ENCODE results near the gene AIP. TPM values are rescaled to one million over a fixed set of nuclear protein-coding genes. Genes with fewer than 3 reads are reported as not detected.

AIP gene
- total and polyA plus RNA-seq, 2 donors (not counting 1 experiment from before 2014, with no cell fraction given) = 53.7 to 117 TPM

DNA sequence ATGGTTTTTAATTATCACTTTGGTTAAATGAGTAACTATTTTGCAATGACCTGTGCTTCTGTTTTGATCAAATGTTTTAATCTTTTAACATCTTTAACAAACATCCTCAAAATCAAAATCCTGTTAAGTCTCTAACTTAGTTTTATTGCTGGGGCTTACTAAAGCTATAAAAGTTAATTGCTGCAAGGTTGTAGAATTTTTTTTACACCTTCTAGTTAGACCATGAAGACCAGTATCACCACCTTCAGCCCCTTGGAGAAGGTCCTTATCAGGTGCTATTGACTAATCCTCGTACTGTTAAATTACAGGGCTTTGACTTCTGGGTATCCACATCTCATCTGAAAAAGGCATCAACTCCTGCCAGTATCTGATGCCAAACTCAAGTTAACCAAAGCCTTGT, 52.7 kb downstream of the AIP start:
- H3K9ac ChIP-seq (ENCODE audit: insufficient read depth, low read length) = no peak overlapping the region
- no peaks in the 10 kb centered on the region for H3K4me1 ChIP-seq (ENCODE audit: control insufficient read depth, extremely low read depth, insufficient read depth, low read length)
- no peaks in the 10 kb centered on the region for H3K27me3 ChIP-seq (ENCODE audit: control insufficient read depth, insufficient read depth, low read length)
- no peak overlapping the region for H3K4me2 ChIP-seq (ENCODE audit: extremely low read depth, insufficient read depth, low read length)
- H3K27ac ChIP-seq (ENCODE audit: insufficient read depth, low read length) = no peak overlapping the region
- H2AFZ ChIP-seq (ENCODE audit: low read length) = no peak overlapping the region
- no peaks in the 10 kb centered on the region for H4K20me1 ChIP-seq (ENCODE audit: control insufficient read depth, extremely low read depth, insufficient read depth, low read length)
- no peaks in the 10 kb centered on the region for H3K79me2 ChIP-seq (ENCODE audit: control insufficient read depth, insufficient read depth, low read length)
- no peak for DNase-seq (ENCODE audit: low read depth in 2 of 2)
- no peak for TF ChIP-seq CTCF (conservative IDR thresholded peaks at IDR 0.05 in 1 of 2, IDR thresholded peaks at IDR 0.05 in 1 of 2; ENCODE audit: low read depth in 1 of 2, low read length in 2 of 2)
- TF ChIP-seq EZH2 (IDR thresholded peaks at IDR 0.05; ENCODE audit: low read length, missing control alignments) = no peak
- no peak overlapping the region for H3K4me3 ChIP-seq (replicated peaks in 1 of 4; ENCODE audit: control extremely low read depth in 1 of 4, insufficient read depth in 1 of 4, low read depth in 3 of 4, low read length in 4 of 4)
- H3K9me3 ChIP-seq (ENCODE audit: control insufficient read depth, insufficient read depth, low read depth, low read length) = no peaks in the 10 kb centered on the region
- no peaks in the 10 kb centered on the region for H3K36me3 ChIP-seq (ENCODE audit: control insufficient read depth, insufficient read depth, low read length)

- Histone ChIP-seq H3K79me2 (ENCODE audit: control insufficient read depth, insufficient read depth, low read length) (no peaks in the 10 kb centered on the region), H3K4me2 (ENCODE audit: extremely low read depth, insufficient read depth, low read length) (no peak overlapping the region), H3K4me1 (ENCODE audit: control insufficient read depth, extremely low read depth, insufficient read depth, low read length) (no peaks in the 10 kb centered on the region), H3K27ac (ENCODE audit: insufficient read depth, low read length) (no peak overlapping the region), H3K36me3 (ENCODE audit: control insufficient read depth, insufficient read depth, low read length) (no peaks in the 10 kb centered on the region), H4K20me1 (ENCODE audit: control insufficient read depth, extremely low read depth, insufficient read depth, low read length) (no peaks in the 10 kb centered on the region), H3K9me3 (ENCODE audit: control insufficient read depth, insufficient read depth, low read depth, low read length) (no peaks in the 10 kb centered on the region), H3K9ac (ENCODE audit: insufficient read depth, low read length) (no peak overlapping the region), H3K4me3 (replicated peaks in 1 of 4; ENCODE audit: control extremely low read depth in 1 of 4, insufficient read depth in 1 of 4, low read depth in 3 of 4, low read length in 4 of 4) (no peak overlapping the region), H3K27me3 (ENCODE audit: control insufficient read depth, insufficient read depth, low read length) (no peaks in the 10 kb centered on the region), H2AFZ (ENCODE audit: low read length) (no peak overlapping the region)
- DNase-seq (ENCODE audit: low read depth in 2 of 2) = no peak
- TF ChIP-seq CTCF (conservative IDR thresholded peaks at IDR 0.05 in 1 of 2, IDR thresholded peaks at IDR 0.05 in 1 of 2; ENCODE audit: low read depth in 1 of 2, low read length in 2 of 2) (no peak), EZH2 (IDR thresholded peaks at IDR 0.05; ENCODE audit: low read length, missing control alignments) (no peak)
Measured at GRCh38 chr11:67538306-67538705, 55.5 kb downstream of the AIP start.

DNA sequence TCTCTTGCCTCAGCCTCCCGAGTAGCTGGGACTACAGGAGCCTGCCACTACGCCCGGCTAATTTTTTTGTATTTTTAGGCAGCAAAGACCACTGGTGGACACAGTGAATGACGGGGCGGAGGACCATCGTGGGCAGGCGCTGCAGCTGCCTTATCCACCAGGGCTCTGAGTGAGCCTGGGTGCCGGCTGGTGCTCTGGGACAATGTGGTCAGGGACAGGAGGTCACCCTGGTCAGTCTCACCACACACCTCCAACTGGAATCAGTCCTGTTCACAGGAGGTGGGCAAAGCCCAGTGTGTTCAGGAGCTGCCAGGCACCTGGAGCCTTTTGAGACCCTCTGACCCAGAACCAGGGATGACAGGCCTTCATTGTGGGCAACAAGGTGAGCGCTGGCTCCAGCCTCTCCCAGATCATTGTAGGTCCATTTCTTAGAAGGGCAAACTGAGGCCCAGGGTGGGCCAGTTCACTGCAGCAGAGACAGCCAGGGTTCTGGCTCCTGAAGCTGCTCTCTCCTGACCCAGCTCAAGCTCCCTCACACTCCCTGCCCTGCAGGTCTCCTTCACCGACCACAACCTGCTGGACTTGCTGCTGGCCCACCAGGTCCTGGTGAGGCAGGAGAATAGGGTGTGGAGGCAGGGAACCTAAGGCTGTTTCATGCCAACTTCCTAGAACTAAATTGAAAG, 56.1 kb downstream of the AIP start:
- no peak for DNase-seq (ENCODE audit: low read depth in 2 of 2)
- no peak for TF ChIP-seq CTCF (conservative IDR thresholded peaks at IDR 0.05 in 1 of 2, IDR thresholded peaks at IDR 0.05 in 1 of 2; ENCODE audit: low read depth in 1 of 2, low read length in 2 of 2)
- no peak for TF ChIP-seq EZH2 (IDR thresholded peaks at IDR 0.05; ENCODE audit: low read length, missing control alignments)
- no peak overlapping the region for H2AFZ ChIP-seq (ENCODE audit: low read length)
- no peaks in the 10 kb centered on the region for H3K36me3 ChIP-seq (ENCODE audit: control insufficient read depth, insufficient read depth, low read length)
- H3K27ac ChIP-seq (ENCODE audit: insufficient read depth, low read length) = no peak overlapping the region
- no peaks in the 10 kb centered on the region for H3K9me3 ChIP-seq (ENCODE audit: control insufficient read depth, insufficient read depth, low read depth, low read length)
- no peaks in the 10 kb centered on the region for H4K20me1 ChIP-seq (ENCODE audit: control insufficient read depth, extremely low read depth, insufficient read depth, low read length)
- H3K27me3 ChIP-seq (ENCODE audit: control insufficient read depth, insufficient read depth, low read length) = no peaks in the 10 kb centered on the region
- H3K9ac ChIP-seq (ENCODE audit: insufficient read depth, low read length) = no peak overlapping the region
- no peak overlapping the region for H3K4me2 ChIP-seq (ENCODE audit: extremely low read depth, insufficient read depth, low read length)
- H3K79me2 ChIP-seq (ENCODE audit: control insufficient read depth, insufficient read depth, low read length) = no peaks in the 10 kb centered on the region
- H3K4me3 ChIP-seq (replicated peaks in 1 of 4; ENCODE audit: control extremely low read depth in 1 of 4, insufficient read depth in 1 of 4, low read depth in 3 of 4, low read length in 4 of 4) = no peak overlapping the region
- no peaks in the 10 kb centered on the region for H3K4me1 ChIP-seq (ENCODE audit: control insufficient read depth, extremely low read depth, insufficient read depth, low read length)

All from fibroblast of lung (primary cell).